Ascending aorta (tissue), 2 donors: ENCODE data around the gene ZNF625. TPM values are rescaled to one million over a fixed set of nuclear protein-coding genes. Genes with fewer than 3 reads are reported as not detected.

Experiments
- DNase-seq, 2 donors: peaks; one replicate each; pipeline ENCODE4 v3.0.0-alpha.2; 2019; ENCODE audit warnings: low spot score in 2 of 2
- H3K27ac ChIP-seq, 2 donors: fragments of 200-600 bp; sonication (generic); one replicate each; pipeline ENCODE4 v1.5.1; 2016 to 2017; ENCODE audit warnings: mild to moderate bottlenecking in 1 of 2
- H3K27me3 ChIP-seq: fragments of 200-600 bp; sonication (generic); one replicate; pipeline ENCODE4 v1.5.1; 2017
- H3K36me3 ChIP-seq, 2 donors: fragments of 200-600 bp; sonication (generic); one replicate each; pipeline ENCODE4 v1.5.1; 2016
- H3K4me1 ChIP-seq, 2 donors: fragments of 200-600 bp; sonication (generic); one replicate each; pipeline ENCODE4 v1.5.1; 2016 to 2017; ENCODE audit warnings: mild to moderate bottlenecking in 1 of 2
- H3K4me3 ChIP-seq, 2 donors: fragments of 200-600 bp; sonication (generic); one replicate each; pipeline ENCODE4 v1.5.1; 2016 to 2017; ENCODE audit warnings: mild to moderate bottlenecking in 1 of 2
- H3K9me3 ChIP-seq, 2 donors: fragments of 200-600 bp; sonication (generic); one replicate each; pipeline ENCODE4 v1.5.1; 2016
- intact Hi-C: fragments of 100-400 bp; cut with DNase I; formaldehyde crosslinking; loops from one replicate; pipeline ENCODE4 v1.15.1; 2023
- total RNA-seq: library from RNA; depleted of rRNA; stranded (reverse); fragments of >200 nt; gene quantifications from one replicate; pipeline ENCODE4 v1.1.0, GENCODE V29; 2016
- TF ChIP-seq, protein P1 (sequence below), 3 experiments: fragments of 200-600 bp in 2 of 3; fragments of 450-650 bp in 1 of 3; sonication (generic) in 2 of 3; IDR thresholded peaks; one replicate each; pipeline ENCODE4 v1.5.1; 2016 to 2019; ENCODE audit warnings: antibody characterized with exemption in 3 of 3, mild to moderate bottlenecking in 1 of 3, moderate library complexity in 1 of 3

The ZNF625 gene
- total RNA-seq = 12.0 TPM

DNA sequence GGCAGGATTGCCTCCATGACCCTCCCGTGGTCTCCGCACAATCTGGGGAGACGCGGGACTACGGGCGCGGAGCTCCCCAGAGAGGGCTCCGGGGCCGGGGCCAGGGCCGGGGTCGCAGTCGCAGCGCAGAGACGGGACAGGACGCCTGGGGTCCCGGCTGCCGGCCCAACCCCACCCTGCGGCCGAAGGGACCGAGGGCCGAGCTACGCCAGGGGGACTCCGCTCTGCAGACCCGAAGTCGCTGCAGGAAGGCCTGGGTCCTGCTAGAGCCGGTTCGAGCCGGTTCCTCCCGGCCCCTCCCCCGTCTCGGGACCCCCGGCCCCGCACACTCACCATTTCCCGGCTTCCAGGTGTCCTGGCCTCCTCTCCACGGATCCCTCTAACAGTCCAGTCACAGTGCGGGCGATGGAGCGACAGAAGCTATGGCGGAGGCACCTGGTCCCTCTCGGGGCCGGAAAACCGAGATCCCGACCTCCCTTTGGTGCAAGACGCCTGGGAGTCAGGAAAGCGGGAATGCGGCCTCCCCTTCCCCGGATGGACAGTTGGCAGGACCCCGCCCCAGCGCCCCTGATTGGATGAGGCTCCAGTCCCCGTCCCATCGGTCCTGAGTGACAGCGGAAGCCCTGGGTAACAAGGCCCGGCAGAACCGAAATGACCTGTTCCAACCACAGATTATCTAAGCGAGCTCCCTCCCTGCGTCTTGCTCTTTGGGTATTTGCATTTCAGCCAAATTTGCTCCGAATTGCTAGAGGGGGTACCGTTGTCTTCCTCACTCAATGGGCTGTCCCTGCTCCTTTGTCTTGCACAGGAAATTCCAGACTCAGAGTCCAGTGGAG, at the start of gene ZNF625:
TSS of gene ZNF625 (minus strand) at position 512 of the 836 bp plus-strand sequence. CDS start at position 336, 176 bp downstream.
- Histone ChIP-seq H3K4me1 (peaks cover 0 to 7% of the 10 kb centered on the region in 2 donors), H3K36me3 (peaks cover 0 to 9% of the 10 kb centered on the region in 2 donors), H3K9me3 (no peaks in the 10 kb centered on the region), H3K27me3 (no peaks in the 10 kb centered on the region), H3K27ac (peak within 1 kb of the TSS; percentile 77 to 86), H3K4me3 (peak within 1 kb of the TSS; percentile 82 to 97)
- TF ChIP-seq, protein P1, sequence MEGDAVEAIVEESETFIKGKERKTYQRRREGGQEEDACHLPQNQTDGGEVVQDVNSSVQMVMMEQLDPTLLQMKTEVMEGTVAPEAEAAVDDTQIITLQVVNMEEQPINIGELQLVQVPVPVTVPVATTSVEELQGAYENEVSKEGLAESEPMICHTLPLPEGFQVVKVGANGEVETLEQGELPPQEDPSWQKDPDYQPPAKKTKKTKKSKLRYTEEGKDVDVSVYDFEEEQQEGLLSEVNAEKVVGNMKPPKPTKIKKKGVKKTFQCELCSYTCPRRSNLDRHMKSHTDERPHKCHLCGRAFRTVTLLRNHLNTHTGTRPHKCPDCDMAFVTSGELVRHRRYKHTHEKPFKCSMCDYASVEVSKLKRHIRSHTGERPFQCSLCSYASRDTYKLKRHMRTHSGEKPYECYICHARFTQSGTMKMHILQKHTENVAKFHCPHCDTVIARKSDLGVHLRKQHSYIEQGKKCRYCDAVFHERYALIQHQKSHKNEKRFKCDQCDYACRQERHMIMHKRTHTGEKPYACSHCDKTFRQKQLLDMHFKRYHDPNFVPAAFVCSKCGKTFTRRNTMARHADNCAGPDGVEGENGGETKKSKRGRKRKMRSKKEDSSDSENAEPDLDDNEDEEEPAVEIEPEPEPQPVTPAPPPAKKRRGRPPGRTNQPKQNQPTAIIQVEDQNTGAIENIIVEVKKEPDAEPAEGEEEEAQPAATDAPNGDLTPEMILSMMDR (IDR thresholded peaks at IDR 0.05) = no peak
- DNase-seq = peak; percentile 41 to 92
- intact Hi-C loops = no loop called here

DNA sequence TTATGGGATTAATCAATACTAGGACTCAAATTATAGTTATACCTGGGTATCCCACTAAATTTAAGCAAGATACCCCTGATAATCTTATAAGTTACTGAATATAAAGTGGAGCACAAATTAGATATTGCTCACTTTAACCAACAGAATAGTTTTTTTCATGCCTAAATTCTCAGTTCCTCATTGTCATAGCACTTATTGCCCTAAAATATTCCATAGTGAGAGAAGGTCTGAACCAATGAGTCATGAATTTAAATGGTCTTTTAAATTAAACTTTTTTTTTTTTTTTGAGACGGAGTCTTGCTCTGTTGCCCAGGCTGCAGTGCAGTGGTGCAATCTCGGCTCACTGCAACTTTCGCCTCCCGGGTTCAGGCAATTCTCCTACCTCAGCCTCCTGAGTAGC, 48.8 kb upstream of the ZNF625 start:
- DNase-seq = no peak
- no peaks in the 10 kb centered on the region for H3K27me3 ChIP-seq
- intact Hi-C loops = no loop called here
- no peak overlapping the region for H3K4me3 ChIP-seq
- TF ChIP-seq, protein P1 (IDR thresholded peaks at IDR 0.05) = no peak
- peaks cover 13 to 20% of the 10 kb centered on the region in 2 donors for H3K36me3 ChIP-seq
- peaks cover 71 to 98% of the 10 kb centered on the region in 2 donors for H3K9me3 ChIP-seq
- H3K4me1 ChIP-seq = no peaks in the 10 kb centered on the region
- no peak overlapping the region for H3K27ac ChIP-seq

DNA sequence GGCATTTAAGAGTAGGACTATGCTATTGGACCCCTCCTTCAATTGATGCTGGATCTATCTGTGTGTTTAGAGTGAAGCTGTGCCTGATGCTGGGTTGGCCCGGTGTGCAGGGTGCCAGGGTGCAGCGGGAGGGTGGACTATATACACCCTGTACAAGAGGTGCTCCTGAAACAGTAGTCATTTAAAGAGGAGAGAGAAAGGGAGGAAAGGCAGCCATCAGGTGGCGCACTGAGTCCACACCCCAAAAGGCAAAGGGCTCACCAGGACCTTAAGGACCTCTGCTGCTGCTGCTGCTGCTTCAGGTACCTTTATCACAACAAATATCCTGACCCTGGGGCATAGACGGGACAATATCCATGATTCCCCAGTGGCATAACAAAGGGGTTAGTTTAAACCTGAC, 45.7 kb upstream of the ZNF625 start:
- Histone ChIP-seq H3K27me3 (no peaks in the 10 kb centered on the region), H3K4me1 (no peaks in the 10 kb centered on the region), H3K9me3 (peaks cover 67 to 100% of the 10 kb centered on the region in 2 donors), H3K27ac (no peak overlapping the region), H3K4me3 (no peak overlapping the region), H3K36me3 (peaks cover 6 to 7% of the 10 kb centered on the region in 2 donors)
- intact Hi-C loops = no loop called here
- DNase-seq = no peak
- TF ChIP-seq, protein P1 (IDR thresholded peaks at IDR 0.05) = no peak

- intact Hi-C loops = no loop called here
- no peak for DNase-seq
- peaks cover 0 to 3% of the 10 kb centered on the region in 2 donors for H3K36me3 ChIP-seq
- H3K4me3 ChIP-seq = no peak overlapping the region
- no peaks in the 10 kb centered on the region for H3K27me3 ChIP-seq
- H3K9me3 ChIP-seq = peaks cover 59 to 100% of the 10 kb centered on the region in 2 donors
- H3K4me1 ChIP-seq = no peaks in the 10 kb centered on the region
- TF ChIP-seq, protein P1 (IDR thresholded peaks at IDR 0.05) = no peak
- no peak overlapping the region for H3K27ac ChIP-seq
Observed at GRCh38 chr19:12199757-12200419, 43.4 kb upstream of the ZNF625 start.

- Histone ChIP-seq H3K4me3 (no peak overlapping the region), H3K4me1 (no peaks in the 10 kb centered on the region), H3K36me3 (peaks cover 0 to 9% of the 10 kb centered on the region in 2 donors), H3K27me3 (no peaks in the 10 kb centered on the region), H3K27ac (no peak overlapping the region), H3K9me3 (peaks cover 60 to 100% of the 10 kb centered on the region in 2 donors)
- TF ChIP-seq, protein P1 (IDR thresholded peaks at IDR 0.05) = no peak
- no peak for DNase-seq
- intact Hi-C loops = no loop called here
Observed at GRCh38 chr19:12198136-12198535, 41.6 kb upstream of the ZNF625 start.
